ENCODE results near the gene BCLAF3. TPM values are rescaled to one million over a fixed set of nuclear protein-coding genes. Genes with fewer than 3 reads are reported as not detected.

BCLAF3 gene
- total RNA-seq (2021; ENCODE audit: unreplicated experiment) (6.0 TPM), Bru-seq, nascent RNA (percentile 64 among the genes with signal in this experiment), BruChase-seq, experiment 1, labeled RNA remaining after a 2-hour chase (percentile 69 among the genes with signal in this experiment), BruChase-seq, experiment 2, labeled RNA remaining after a 6-hour chase (percentile 64 among the genes with signal in this experiment)
- 4.1 TPM for polyA plus RNA-seq (2012; ENCODE audit: insufficient read length)
- long read RNA-seq, partial matches to known transcripts, result 4 of 26 reads
- long read RNA-seq, other reads (novel, unspliced or antisense), result 22 of 26 reads

- ChIA-PET POLR2A (no interaction called here), CTCF (no interaction called here)
- no peaks in the 10 kb centered on the region for H3K27me3 ChIP-seq (ENCODE audit: control insufficient read depth, insufficient read depth, low read length)
- peak within 1 kb of the TSS; percentile 82 for H3K27ac ChIP-seq (ENCODE audit: low read length)
- H3K4me1 ChIP-seq (ENCODE audit: control insufficient read depth, insufficient read depth, low read length), result no peaks in the 10 kb centered on the region
- intact Hi-C loops (cut with micrococcal nuclease; ENCODE audit: unreplicated experiment), result no loop called here
- no peaks in the 10 kb centered on the region for H3K9me3 ChIP-seq (ENCODE audit: control insufficient read depth, insufficient read depth, low read depth, low read length)
- DNase-seq (ENCODE audit: low read depth, low spot score) (peak; percentile 20), ATAC-seq (peak; percentile 99)
- H3K4me3 ChIP-seq (ENCODE audit: low read depth in 2 of 2, low read length in 2 of 2), result peak within 1 kb of the TSS; percentile 58 to 67
- TF ChIP-seq REST (IDR thresholded peaks at IDR 0.05; ENCODE audit: insufficient read depth in 1 of 2, low read depth in 2 of 2, low read length in 1 of 2) (no peak), TCF7L2 (IDR thresholded peaks at IDR 0.05; ENCODE audit: low read depth, low read length) (no peak), POLR2AphosphoS5 (IDR thresholded peaks at IDR 0.05; ENCODE audit: low read depth, low read length) (no peak), CTCF (IDR thresholded peaks at IDR 0.05) (peak; percentile 92), SIN3A (IDR thresholded peaks at IDR 0.05; ENCODE audit: borderline replicate concordance, insufficient read depth, low read depth, low read length) (no peak)
- in situ Hi-C loops (cut with HindIII; ENCODE audit: low pct_unique_long_range_greater_than_20kb, low sequenced_read_pairs), result no loop called here
- BruUV-seq (replicated peaks), result no TSS peak
- no peaks in the 10 kb centered on the region for H3K36me3 ChIP-seq (ENCODE audit: control insufficient read depth, insufficient read depth, low read length)
Observed at GRCh38 chrX:19990556-19991349, at the start of gene BCLAF3. BCLAF3 (minus strand) TSS chrX:19991061; CDS start chrX:19970264, 20,797 bp downstream.

GRCh38 chrX:20038966-20039365 is 48.1 kb upstream of the BCLAF3 start:
- Histone ChIP-seq H3K9me3 (ENCODE audit: control insufficient read depth, insufficient read depth, low read depth, low read length) (no peaks in the 10 kb centered on the region), H3K27me3 (ENCODE audit: control insufficient read depth, insufficient read depth, low read length) (no peaks in the 10 kb centered on the region), H3K27ac (ENCODE audit: low read length) (no peak overlapping the region), H3K4me3 (ENCODE audit: low read depth in 2 of 2, low read length in 2 of 2) (no peak overlapping the region), H3K4me1 (ENCODE audit: control insufficient read depth, insufficient read depth, low read length) (no peaks in the 10 kb centered on the region), H3K36me3 (ENCODE audit: control insufficient read depth, insufficient read depth, low read length) (no peaks in the 10 kb centered on the region)
- DNase-seq (ENCODE audit: low read depth, low spot score) (no peak), ATAC-seq (no peak)
- POLR2A ChIA-PET, result no interaction called here
- intact Hi-C loops (cut with micrococcal nuclease; ENCODE audit: unreplicated experiment), result no loop called here
- in situ Hi-C loops (cut with HindIII; ENCODE audit: low pct_unique_long_range_greater_than_20kb, low sequenced_read_pairs), result no loop called here
- TF ChIP-seq CTCF (IDR thresholded peaks at IDR 0.05) (no peak), SIN3A (IDR thresholded peaks at IDR 0.05; ENCODE audit: borderline replicate concordance, insufficient read depth, low read depth, low read length) (no peak), POLR2AphosphoS5 (IDR thresholded peaks at IDR 0.05; ENCODE audit: low read depth, low read length) (no peak), TCF7L2 (IDR thresholded peaks at IDR 0.05; ENCODE audit: low read depth, low read length) (no peak), REST (IDR thresholded peaks at IDR 0.05; ENCODE audit: insufficient read depth in 1 of 2, low read depth in 2 of 2, low read length in 1 of 2) (no peak)
- CTCF ChIA-PET, result no interaction called here
- BruUV-seq (replicated peaks), result no TSS peak
